A673 (cell line): Measurements from ENCODE around the gene VASH2.

ENCODE experiments used
- EZH2 ChIP-seq: fragments of 200-600 bp; sonication (generic); IDR thresholded peaks from 2 replicates; pipeline ENCODE4 v1.6.1; 2017; ENCODE audit warnings: borderline replicate concordance, low read depth, mild to moderate bottlenecking, mixed read lengths, antibody characterized with exemption, low read length; ENCODE audit not compliant: poor library complexity, severe bottlenecking
- TF ChIP-seq, protein P1 (sequence below): fragments of 300-800, 200-600 bp; sonication (generic); conservative IDR thresholded peaks from 2 replicates; pipeline ENCODE4 v1.5.1; 2017; ENCODE audit warnings: low read depth, mild to moderate bottlenecking, antibody characterized with exemption, low read length, moderate library complexity, mixed read lengths

DNA sequence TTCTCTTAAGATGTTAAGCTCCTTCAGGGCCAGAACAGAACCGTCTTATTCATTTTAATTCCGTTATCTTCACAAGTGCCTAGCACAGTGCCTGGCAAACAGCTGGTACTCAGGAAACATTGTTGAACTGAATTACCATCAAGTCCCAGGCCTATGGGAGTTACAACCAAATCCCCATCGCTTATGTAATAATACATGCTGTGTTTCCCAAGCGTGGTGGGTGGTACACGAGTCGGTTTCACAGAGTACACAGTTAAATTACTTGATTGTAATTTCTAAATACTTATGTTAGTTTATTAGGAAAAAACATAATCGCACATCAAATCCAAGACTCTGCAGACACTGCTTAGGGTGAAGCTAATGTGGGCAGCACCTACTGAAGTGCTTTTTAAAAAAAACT lies 64.3 kb downstream of the VASH2 start:
- TF ChIP-seq, protein P1, sequence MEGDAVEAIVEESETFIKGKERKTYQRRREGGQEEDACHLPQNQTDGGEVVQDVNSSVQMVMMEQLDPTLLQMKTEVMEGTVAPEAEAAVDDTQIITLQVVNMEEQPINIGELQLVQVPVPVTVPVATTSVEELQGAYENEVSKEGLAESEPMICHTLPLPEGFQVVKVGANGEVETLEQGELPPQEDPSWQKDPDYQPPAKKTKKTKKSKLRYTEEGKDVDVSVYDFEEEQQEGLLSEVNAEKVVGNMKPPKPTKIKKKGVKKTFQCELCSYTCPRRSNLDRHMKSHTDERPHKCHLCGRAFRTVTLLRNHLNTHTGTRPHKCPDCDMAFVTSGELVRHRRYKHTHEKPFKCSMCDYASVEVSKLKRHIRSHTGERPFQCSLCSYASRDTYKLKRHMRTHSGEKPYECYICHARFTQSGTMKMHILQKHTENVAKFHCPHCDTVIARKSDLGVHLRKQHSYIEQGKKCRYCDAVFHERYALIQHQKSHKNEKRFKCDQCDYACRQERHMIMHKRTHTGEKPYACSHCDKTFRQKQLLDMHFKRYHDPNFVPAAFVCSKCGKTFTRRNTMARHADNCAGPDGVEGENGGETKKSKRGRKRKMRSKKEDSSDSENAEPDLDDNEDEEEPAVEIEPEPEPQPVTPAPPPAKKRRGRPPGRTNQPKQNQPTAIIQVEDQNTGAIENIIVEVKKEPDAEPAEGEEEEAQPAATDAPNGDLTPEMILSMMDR: no peak
- TF ChIP-seq EZH2: no peak
